HepG2 (cell line): ENCODE results near the gene HOXD1. TPM values are rescaled to one million over a fixed set of nuclear protein-coding genes. Genes with fewer than 3 reads are reported as not detected.

Experiments
- ATAC-seq: fragments of 200-7000 bp; cut with Tn5 transposase; 3 replicates; pipeline ENCODE4 v1.9.1; 2020; ENCODE audit warnings: mild to moderate bottlenecking, moderate library complexity
- BruUV-seq: library from RNA; stranded (reverse); fragments of 400-500 nt; replicated peaks from 2 replicates; lab custom pipeline; 2021; lab: Mats Ljungman, UMichigan
- CTCF ChIA-PET: fragments of 300-600 bp; formaldehyde crosslinking; extraction: SDS; loops from one replicate; lab custom pipeline; 2021; ENCODE audit warnings: low total read pairs, inconsistent platforms, low intra/inter-chr PET ratio; lab: Yijun Ruan, JAX
- POLR2A ChIA-PET: fragments of 350-600 bp; sonication (Branson Sonifier 250); formaldehyde crosslinking; loops from one replicate; lab custom pipeline; 2020; ENCODE audit warnings: antibody characterized with exemption, inconsistent platforms; lab: Yijun Ruan, JAX
- DNase-seq: peaks from one replicate; pipeline ENCODE4 v3.0.0-alpha.2; 2015; ENCODE audit warnings: low spot score
- FAIRE-seq: peaks from 3 replicates; lab custom pipeline; 2011; peaks lifted over from hg19 to GRCh38; lab: Jason Lieb, UNC
- H2AFZ ChIP-seq: one replicate; pipeline ENCODE4 v1.6.1; 2011; ENCODE audit warnings: low read length, inconsistent platforms
- H3K27ac ChIP-seq: fragments of 300-600 bp; 3 replicates; pipeline ENCODE4 v1.8.0; 2011; ENCODE audit warnings: mixed run types, mild to moderate bottlenecking, mixed read lengths, low read length, inconsistent platforms; ENCODE audit not compliant: insufficient read depth; ENCODE audit errors: extremely low read length
- H3K27me3 ChIP-seq, 2 experiments: fragments of 200-600 bp in 1 of 2; 2 replicates in 1 of 2; 3 replicates in 1 of 2; pipeline versions ENCODE4 v1.6.0 to v1.8.0; 2011; ENCODE audit warnings: low read length in 2 of 2, mild to moderate bottlenecking in 2 of 2, moderate library complexity in 2 of 2, inconsistent platforms in 1 of 2; ENCODE audit not compliant: insufficient read depth in 2 of 2, control insufficient read depth in 1 of 2
- H3K36me3 ChIP-seq, 2 experiments: fragments of 200-600 bp in 1 of 2; replicated peaks in 1 of 2; 2 replicates in 1 of 2; 3 replicates in 1 of 2; pipeline versions ENCODE4 v1.5.1 to v1.8.0; 2011; ENCODE audit warnings: low read length in 2 of 2, inconsistent platforms in 1 of 2; ENCODE audit not compliant: insufficient read depth in 2 of 2, control insufficient read depth in 1 of 2
- H3K4me1 ChIP-seq: 2 replicates; pipeline ENCODE4 v1.5.1; 2012; ENCODE audit warnings: low read length, inconsistent platforms; ENCODE audit not compliant: insufficient read depth
- H3K4me2 ChIP-seq: 2 replicates; pipeline ENCODE4 v1.6.0; 2011; ENCODE audit warnings: low read depth, low read length, inconsistent platforms
- H3K4me3 ChIP-seq, 3 experiments: fragments of 200-600 bp in 1 of 3; sonication (generic), shearing (Covaris generic) in 1 of 3; replicated peaks in 1 of 3; 2 replicates each; pipeline ENCODE4 v1.5.1; 2011 to 2016; ENCODE audit warnings: low read length in 3 of 3, inconsistent platforms in 2 of 3, low read depth in 2 of 3, mild to moderate bottlenecking in 2 of 3, control low read depth in 1 of 3, mixed read lengths in 1 of 3; ENCODE audit not compliant: insufficient read depth in 1 of 3
- H3K79me2 ChIP-seq: one replicate; pipeline ENCODE4 v1.6.1; 2011; ENCODE audit warnings: low read length, inconsistent platforms; ENCODE audit not compliant: insufficient read depth
- H3K9ac ChIP-seq: 2 replicates; pipeline ENCODE4 v1.6.0; 2011; ENCODE audit warnings: mild to moderate bottlenecking, low read depth, low read length, inconsistent platforms; ENCODE audit not compliant: insufficient read depth
- H3K9me3 ChIP-seq: 2 replicates; pipeline ENCODE4 v1.5.1; 2012; ENCODE audit warnings: mild to moderate bottlenecking, low read length
- H4K20me1 ChIP-seq: 2 replicates; pipeline ENCODE4 v1.6.0; 2011; ENCODE audit warnings: inconsistent platforms, mild to moderate bottlenecking, low read length, moderate library complexity; ENCODE audit not compliant: insufficient read depth
- CAMTA2 ChIP-seq: sonication (generic); formaldehyde crosslinking; IDR thresholded peaks from 2 replicates; pipeline ENCODE4 v1.4.0; 2020; ENCODE audit warnings: mild to moderate bottlenecking, missing genetic modification reagents, borderline replicate concordance
- CREM ChIP-seq, 2 experiments: sonication (generic) in 1 of 2; formaldehyde crosslinking in 1 of 2; IDR thresholded peaks; 2 replicates each; pipeline versions ENCODE4 v1.4.0 to v1.6.1; 2016 to 2020; ENCODE audit warnings: antibody characterized with exemption in 1 of 2, mild to moderate bottlenecking in 1 of 2, missing genetic modification reagents in 1 of 2
- DNMT1 ChIP-seq: sonication (generic); formaldehyde crosslinking; IDR thresholded peaks from 2 replicates; pipeline ENCODE4 v1.5.1; 2020; ENCODE audit warnings: mild to moderate bottlenecking, missing genetic modification reagents
- ELF3 ChIP-seq: IDR thresholded peaks from 2 replicates; pipeline ENCODE4 v1.6.1; 2016; ENCODE audit warnings: missing genetic modification reagents, missing compliant biosample characterization
- FOXC1 ChIP-seq: sonication (generic); formaldehyde crosslinking; IDR thresholded peaks from 2 replicates; pipeline ENCODE4 v1.8.0; 2022; ENCODE audit warnings: mild to moderate bottlenecking, missing genetic modification reagents, borderline replicate concordance
- HNF4G ChIP-seq, 2 experiments: sonication (generic) in 1 of 2; formaldehyde crosslinking in 1 of 2; IDR thresholded peaks; 2 replicates each; pipeline versions ENCODE4 v1.4.0 to v1.6.1; 2011 to 2020; ENCODE audit warnings: borderline replicate concordance in 2 of 2, low read depth in 2 of 2, mild to moderate bottlenecking in 2 of 2, low read length in 1 of 2, missing genetic modification reagents in 1 of 2, moderate library complexity in 1 of 2
- MAFG ChIP-seq: sonication (generic); formaldehyde crosslinking; IDR thresholded peaks from 2 replicates; pipeline ENCODE4 v1.5.1; 2020; ENCODE audit warnings: mild to moderate bottlenecking, missing genetic modification reagents
- PTBP1 ChIP-seq: fragments of 200-400 bp; formaldehyde crosslinking; IDR thresholded peaks from 2 replicates; pipeline ENCODE4 v1.6.1; 2018; ENCODE audit warnings: low read length, low read depth; ENCODE audit not compliant: poor library complexity, severe bottlenecking
- RARG ChIP-seq: sonication (generic); formaldehyde crosslinking; IDR thresholded peaks from 2 replicates; pipeline ENCODE4 v1.4.0; 2020; ENCODE audit warnings: low read depth, mild to moderate bottlenecking, missing genetic modification reagents
- SIX4 ChIP-seq: sonication (generic); formaldehyde crosslinking; IDR thresholded peaks from 2 replicates; pipeline ENCODE4 v1.4.0; 2020; ENCODE audit warnings: missing genetic modification reagents
- STAT5B ChIP-seq: sonication (generic); formaldehyde crosslinking; IDR thresholded peaks from 2 replicates; pipeline ENCODE4 v1.4.0; 2020; ENCODE audit warnings: missing genetic modification reagents
- SUZ12 ChIP-seq: fragments of 150-350 bp; IDR thresholded peaks from 2 replicates; pipeline ENCODE4 v1.6.1; 2014; ENCODE audit warnings: low read depth, low read length
- ZBTB42 ChIP-seq: sonication (generic); formaldehyde crosslinking; IDR thresholded peaks from 2 replicates; pipeline ENCODE4 v1.5.0; 2020; ENCODE audit warnings: mild to moderate bottlenecking, missing genetic modification reagents
- ZNF12 ChIP-seq: sonication (generic); formaldehyde crosslinking; IDR thresholded peaks from 2 replicates; pipeline ENCODE4 v1.5.0; 2020; ENCODE audit warnings: missing genetic modification reagents
- ZNF20 ChIP-seq: sonication (generic); formaldehyde crosslinking; IDR thresholded peaks from 2 replicates; pipeline ENCODE4 v1.4.0; 2020; ENCODE audit warnings: mild to moderate bottlenecking, moderate library complexity, missing genetic modification reagents
- ZNF501 ChIP-seq: sonication (generic); formaldehyde crosslinking; IDR thresholded peaks from 2 replicates; pipeline ENCODE4 v1.5.1; 2020; ENCODE audit warnings: mild to moderate bottlenecking, moderate library complexity, missing genetic modification reagents
- ZSCAN25 ChIP-seq: sonication (generic); formaldehyde crosslinking; IDR thresholded peaks from 2 replicates; pipeline ENCODE4 v1.8.0; 2022; ENCODE audit warnings: mild to moderate bottlenecking, missing genetic modification reagents
- in situ Hi-C: cut with HindIII; loops from 2 replicates; pipeline ENCODE4 v1.10.0; 2017; ENCODE audit warnings: low pct_unique_long_range_greater_than_20kb; ENCODE audit not compliant: extremely low pct_ligation_motif_present
- intact Hi-C: fragments of 100-400 bp; cut with micrococcal nuclease; formaldehyde crosslinking; loops from one replicate; pipeline ENCODE4 v1.10.0; 2022; ENCODE audit not compliant: unreplicated experiment
- polyA plus RNA-seq, 8 experiments: library from polyadenylated mRNA; depleted of rRNA in 3 of 8; stranded (reverse) in 7 of 8; unstranded in 1 of 8; fragments of >200 nt; fragmentation: Illumina TruSeq in 4 of 8; extraction: Trizol in 4 of 8; gene quantifications; 2 replicates each; pipeline versions ENCODE4 v1.2.1 to v1.2.3, GENCODE V29; 2011 to 2016; ENCODE audit warnings: low read depth in 4 of 8, missing spikeins in 1 of 8, mixed read lengths in 1 of 8; ENCODE audit not compliant: insufficient read depth in 1 of 8
- total RNA-seq, 5 experiments: library from RNA; depleted of rRNA; stranded (reverse); fragments of >200 nt; fragmentation: Illumina TruSeq; extraction: Trizol; gene quantifications; 2 replicates each; pipeline ENCODE4 v1.2.3, GENCODE V29; 2016; ENCODE audit warnings: low read depth in 1 of 5
- TF ChIP-seq, protein P1 (sequence below): sonication (generic); formaldehyde crosslinking; IDR thresholded peaks from 2 replicates; pipeline ENCODE4 v1.8.1; 2023; ENCODE audit warnings: mild to moderate bottlenecking, missing genetic modification reagents, borderline replicate concordance
- TF ChIP-seq, protein P2 (sequence below): IDR thresholded peaks from 2 replicates; pipeline ENCODE4 v1.6.1; 2016; ENCODE audit warnings: low read depth

The HOXD1 gene
- total and polyA plus RNA-seq, 2 of the 13 experiments (the other 11 are each of a cell fraction or from before 2014, with no cell fraction given) = 10.0 to 22.3 TPM

DNA sequence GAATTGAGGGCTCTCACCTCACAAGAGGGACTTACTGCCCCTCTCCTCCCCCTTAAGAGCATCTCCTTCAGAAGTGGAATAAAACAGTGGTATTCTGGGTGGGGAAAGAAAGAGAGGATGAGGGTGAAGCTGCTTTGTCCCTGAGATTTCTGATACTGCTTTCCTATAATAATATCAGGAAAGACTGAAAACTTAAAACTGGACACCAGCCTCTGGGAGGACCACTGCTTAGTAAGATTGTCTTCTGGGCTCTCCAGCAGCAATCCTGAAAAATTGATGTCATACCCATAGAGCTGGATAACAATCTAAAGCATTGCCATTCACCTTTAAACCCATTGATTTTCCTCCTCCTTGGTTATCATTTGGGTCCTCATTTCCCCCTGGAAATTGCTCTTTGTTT is 41.8 kb upstream of the HOXD1 start:
- intact Hi-C loops = no loop called here
- Histone ChIP-seq H4K20me1 (no peaks in the 10 kb centered on the region), H3K27me3 (peaks cover 16 to 94% of the 10 kb centered on the region in 2 experiments), H3K9me3 (no peaks in the 10 kb centered on the region), H3K4me2 (no peak overlapping the region), H3K4me1 (peaks cover 21% of the 10 kb centered on the region), H3K36me3 (no peaks in the 10 kb centered on the region), H3K79me2 (no peaks in the 10 kb centered on the region), H3K27ac (no peak overlapping the region), H3K4me3 (no peak overlapping the region), H3K9ac (no peak overlapping the region), H2AFZ (no peak overlapping the region)
- ATAC-seq (no peak), DNase-seq (no peak), FAIRE-seq (no peak)
- in situ Hi-C loops = no loop called here
- ChIA-PET POLR2A (no interaction called here), CTCF (no interaction called here)
- TF ChIP-seq, protein P1, sequence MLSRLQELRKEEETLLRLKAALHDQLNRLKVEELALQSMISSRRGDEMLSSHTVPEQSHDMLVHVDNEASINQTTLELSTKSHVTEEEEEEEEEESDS (CRISPR knock-in tag) = no peak
- TF ChIP-seq CAMTA2 (no peak), FOXC1 (CRISPR knock-in tag) (no peak), HNF4G (IDR thresholded peaks at IDR 0.05; ENCODE audit: borderline replicate concordance, low read depth, low read length) (no peak), HNF4G (CRISPR knock-in tag; IDR thresholded peaks at IDR 0.05; ENCODE audit: borderline replicate concordance, low read depth) (no peak), SIX4 (CRISPR knock-in tag) (no peak), ZSCAN25 (no peak), ELF3 (CRISPR knock-in tag) (no peak), STAT5B (CRISPR knock-in tag) (no peak), MAFG (CRISPR knock-in tag) (no peak), DNMT1 (CRISPR knock-in tag) (no peak), SUZ12 (no peak), CREM (IDR thresholded peaks at IDR 0.05) (no peak), CREM (CRISPR knock-in tag; IDR thresholded peaks at IDR 0.05) (no peak), ZNF12 (no peak), ZNF501 (CRISPR knock-in tag) (no peak), ZNF20 (CRISPR knock-in tag) (no peak), ZBTB42 (no peak), RARG (CRISPR knock-in tag) (no peak), PTBP1 (no peak)
- TF ChIP-seq, protein P2, sequence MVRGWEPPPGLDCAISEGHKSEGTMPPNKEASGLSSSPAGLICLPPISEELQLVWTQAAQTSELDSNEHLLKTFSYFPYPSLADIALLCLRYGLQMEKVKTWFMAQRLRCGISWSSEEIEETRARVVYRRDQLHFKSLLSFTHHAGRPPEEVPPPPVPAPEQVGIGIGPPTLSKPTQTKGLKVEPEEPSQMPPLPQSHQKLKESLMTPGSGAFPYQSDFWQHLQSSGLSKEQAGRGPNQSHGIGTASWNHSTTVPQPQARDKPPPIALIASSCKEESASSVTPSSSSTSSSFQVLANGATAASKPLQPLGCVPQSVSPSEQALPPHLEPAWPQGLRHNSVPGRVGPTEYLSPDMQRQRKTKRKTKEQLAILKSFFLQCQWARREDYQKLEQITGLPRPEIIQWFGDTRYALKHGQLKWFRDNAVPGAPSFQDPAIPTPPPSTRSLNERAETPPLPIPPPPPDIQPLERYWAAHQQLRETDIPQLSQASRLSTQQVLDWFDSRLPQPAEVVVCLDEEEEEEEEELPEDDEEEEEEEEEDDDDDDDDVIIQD (CRISPR knock-in tag) = no peak
- no TSS peak for BruUV-seq
